MM.1S (cell line): Measurements from ENCODE around the gene NSD1.

Experiments used
- DNase-seq: peaks from one replicate; pipeline ENCODE4 v3.0.0-alpha.2; 2015
- H2AFZ ChIP-seq: fragments of 300-600 bp; sonication (generic); 2 replicates; pipeline ENCODE4 v1.6.0; 2016; ENCODE audit warnings: antibody characterized with exemption, low read length
- H3F3A ChIP-seq: fragments of 300-600 bp; sonication (generic); 2 replicates; pipeline ENCODE4 v1.6.1; 2016; ENCODE audit warnings: mild to moderate bottlenecking, antibody characterized with exemption, low read length, moderate library complexity, mixed read lengths; ENCODE audit not compliant: insufficient read depth
- H3K27ac ChIP-seq: fragments of 300-600 bp; sonication (generic); 2 replicates; pipeline ENCODE4 v1.5.1; 2016; ENCODE audit warnings: mild to moderate bottlenecking, low read length
- H3K27me3 ChIP-seq: fragments of 300-600 bp; sonication (generic); replicated peaks from 2 replicates; pipeline ENCODE4 v1.6.0; 2016; ENCODE audit warnings: low read length; ENCODE audit not compliant: insufficient read depth
- H3K36me3 ChIP-seq: fragments of 300-600 bp; sonication (generic); replicated peaks from 2 replicates; pipeline ENCODE4 v1.6.1; 2016; ENCODE audit warnings: mild to moderate bottlenecking, low read length, mixed read lengths; ENCODE audit not compliant: insufficient read depth
- H3K4me1 ChIP-seq: fragments of 300-600 bp; sonication (generic); 2 replicates; pipeline ENCODE4 v1.6.1; 2016; ENCODE audit warnings: low read length, mixed read lengths
- H3K4me2 ChIP-seq: fragments of 300-600 bp; sonication (generic); 2 replicates; pipeline ENCODE4 v1.6.0; 2016; ENCODE audit warnings: low read depth, low read length
- H3K4me3 ChIP-seq: fragments of 300-600 bp; sonication (generic); 2 replicates; pipeline ENCODE4 v1.5.1; 2016; ENCODE audit warnings: low read length, mixed read lengths
- H3K79me2 ChIP-seq: fragments of 300-600 bp; sonication (generic); 2 replicates; pipeline ENCODE4 v1.6.1; 2016; ENCODE audit warnings: mixed run types, low read length, mixed read lengths
- H3K9ac ChIP-seq: fragments of 300-600 bp; sonication (generic); 2 replicates; pipeline ENCODE4 v1.6.1; 2016; ENCODE audit warnings: low read length, mixed read lengths
- H3K9me2 ChIP-seq: fragments of 300-600 bp; sonication (generic); replicated peaks from 2 replicates; pipeline ENCODE4 v1.6.1; 2016; ENCODE audit warnings: mild to moderate bottlenecking, low read length, mixed read lengths; ENCODE audit not compliant: insufficient read depth
- H3K9me3 ChIP-seq: fragments of 300-600 bp; sonication (generic); replicated peaks from 2 replicates; pipeline ENCODE4 v1.6.1; 2016; ENCODE audit warnings: mild to moderate bottlenecking, low read length, mixed read lengths; ENCODE audit not compliant: insufficient read depth
- H4K20me1 ChIP-seq: fragments of 300-600 bp; sonication (generic); 2 replicates; pipeline ENCODE4 v1.6.1; 2016; ENCODE audit warnings: mild to moderate bottlenecking, low read length, moderate library complexity, mixed read lengths; ENCODE audit not compliant: insufficient read depth
- CTCF ChIP-seq: fragments of 300-600 bp; sonication (generic); IDR thresholded peaks from 2 replicates; pipeline ENCODE4 v1.5.1; 2016; ENCODE audit warnings: antibody characterized with exemption, low read length, mixed read lengths
- EZH2 ChIP-seq: fragments of 300-600 bp; sonication (generic); optimal IDR thresholded peaks from 2 replicates; pipeline ENCODE3; 2017; ENCODE audit warnings: low read depth, mild to moderate bottlenecking, antibody characterized with exemption, low read length, mixed read lengths
- EZH2phosphoT487 ChIP-seq: fragments of 300-600 bp; sonication (generic); IDR thresholded peaks from 2 replicates; pipeline ENCODE4 v1.6.1; 2018; ENCODE audit warnings: antibody characterized with exemption, low read length

NSD1 gene

GRCh38 chr5:177242304-177242703, 108.7 kb downstream of the NSD1 start:
- no peaks in the 10 kb centered on the region for H3K9me3 ChIP-seq

GRCh38 chr5:177249761-177250537, 116.4 kb downstream of the NSD1 start:
- Histone ChIP-seq H3K9ac (no peak overlapping the region), H3K4me2 (no peak overlapping the region), H4K20me1 (no peaks in the 10 kb centered on the region), H3K36me3 (no peaks in the 10 kb centered on the region; the same call in none of the 2 replicates), H3K9me2 (no peaks in the 10 kb centered on the region), H2AFZ (no peak overlapping the region), H3K27me3 (no peaks in the 10 kb centered on the region), H3K27ac (no peak overlapping the region), H3F3A (no peaks in the 10 kb centered on the region), H3K79me2 (no peaks in the 10 kb centered on the region), H3K9me3 (no peaks in the 10 kb centered on the region), H3K4me1 (no peaks in the 10 kb centered on the region), H3K4me3 (no peak overlapping the region)
- no peak for DNase-seq
- TF ChIP-seq CTCF = no peak
- no peak for TF ChIP-seq EZH2
- TF ChIP-seq EZH2phosphoT487 = no peak

More at GRCh38 chr5:177242304-177242703, 108.7 kb downstream of the NSD1 start:
- H3K27me3 ChIP-seq = no peaks in the 10 kb centered on the region
- H3K4me1 ChIP-seq = no peaks in the 10 kb centered on the region
- H3F3A ChIP-seq = no peaks in the 10 kb centered on the region
- H2AFZ ChIP-seq = no peak overlapping the region
- no peak overlapping the region for H3K4me2 ChIP-seq
- DNase-seq = no peak
- no peak overlapping the region for H3K27ac ChIP-seq
- no peaks in the 10 kb centered on the region for H3K79me2 ChIP-seq
- peaks cover 3% of the 10 kb centered on the region; the same call in 1 of the 2 replicates for H3K36me3 ChIP-seq
- TF ChIP-seq EZH2phosphoT487 = no peak
- TF ChIP-seq EZH2 = no peak
- no peak for TF ChIP-seq CTCF
- H3K9me2 ChIP-seq = no peaks in the 10 kb centered on the region
- H3K4me3 ChIP-seq = no peak overlapping the region
- H3K9ac ChIP-seq = no peak overlapping the region
- no peaks in the 10 kb centered on the region for H4K20me1 ChIP-seq

- Histone ChIP-seq H3K9me3 (no peaks in the 10 kb centered on the region), H3K79me2 (no peaks in the 10 kb centered on the region), H3K9me2 (no peaks in the 10 kb centered on the region), H3F3A (no peaks in the 10 kb centered on the region), H3K27ac (no peak overlapping the region), H3K36me3 (peaks cover 2% of the 10 kb centered on the region; the same call in 1 of the 2 replicates), H4K20me1 (no peaks in the 10 kb centered on the region), H3K27me3 (no peaks in the 10 kb centered on the region), H3K4me3 (no peak overlapping the region), H3K9ac (no peak overlapping the region), H2AFZ (no peak overlapping the region), H3K4me2 (no peak overlapping the region), H3K4me1 (no peaks in the 10 kb centered on the region)
- DNase-seq = no peak
- TF ChIP-seq EZH2phosphoT487 (no peak), EZH2 (no peak), CTCF (no peak)
These were observed 119.7 kb downstream of the NSD1 start for GRCh38 chr5:177253252-177253651.
